HG03469 (cell line): ENCODE data around the gene CCL23.
"Not testable (repeated sequence)": the region's sequence is repeated elsewhere in the genome, so short reads cannot be mapped to it uniquely, and the experiment has no call there.

Source experiments
- ATAC-seq: cut with Tn5 transposase; IDR thresholded peaks from one replicate; pipeline ENCODE4 v1.9.1; 2021; ENCODE audit warnings: mild to moderate bottlenecking, moderate library complexity, moderate number of reproducible peaks; ENCODE audit not compliant: unreplicated experiment

The CCL23 gene

GRCh38 chr17:36004594-36005108 lies 13.1 kb downstream of the CCL23 start:
- ATAC-seq: no peak

- no peak for ATAC-seq
These were observed 15.1 kb downstream of the CCL23 start for GRCh38 chr17:36002631-36003030.

GRCh38 chr17:36001862-36002603 lies 15.7 kb downstream of the CCL23 start:
- ATAC-seq: no peak

- no peak for ATAC-seq
These were observed 16.5 kb downstream of the CCL23 start, which contains the start of gene CCL15 for GRCh38 chr17:36001110-36001771. CCL15 (minus strand) TSS chr17:36001553; CDS start chr17:36001492, 61 bp downstream.

GRCh38 chr17:36000732-36001109 lies 17.1 kb downstream of the CCL23 start:
- ATAC-seq: no peak

GRCh38 chr17:35998756-35999155 lies 19.0 kb downstream of the CCL23 start:
- no peak for ATAC-seq

GRCh38 chr17:35998018-35998545 lies 19.7 kb downstream of the CCL23 start:
- ATAC-seq: no peak

- ATAC-seq: not testable (repeated sequence)
These were observed 22.4 kb downstream of the CCL23 start for GRCh38 chr17:35995346-35995745.

- ATAC-seq: no peak
These were observed 26.7 kb downstream of the CCL23 start for GRCh38 chr17:35991075-35991474.

GRCh38 chr17:35988164-35988563 lies 29.6 kb downstream of the CCL23 start:
- no peak for ATAC-seq

GRCh38 chr17:35986643-35987042 lies 31.1 kb downstream of the CCL23 start, which contains the start of gene CCL14:
CCL14 (minus strand) TSS chr17:35986729; CDS start chr17:35986649, 80 bp downstream.
- ATAC-seq: no peak

GRCh38 chr17:35984140-35984539 lies 33.6 kb downstream of the CCL23 start:
- no peak for ATAC-seq

GRCh38 chr17:35982409-35983191 lies 35.2 kb downstream of the CCL23 start:
- ATAC-seq: no peak

- no peak for ATAC-seq
These were observed 35.9 kb downstream of the CCL23 start for GRCh38 chr17:35981908-35982330.

GRCh38 chr17:35981246-35981645 lies 36.5 kb downstream of the CCL23 start, which contains the start of gene CCL16:
CCL16 (minus strand) TSS chr17:35981497; CDS start chr17:35981420, 77 bp downstream.
- ATAC-seq: no peak

- ATAC-seq: no peak
These were observed 39.4 kb downstream of the CCL23 start for GRCh38 chr17:35978346-35978745.

- ATAC-seq: no peak
These were observed 40.3 kb downstream of the CCL23 start for GRCh38 chr17:35977509-35977908.

- no peak for ATAC-seq
These were observed 44.2 kb downstream of the CCL23 start for GRCh38 chr17:35973333-35974260.

GRCh38 chr17:35972945-35973332 lies 44.8 kb downstream of the CCL23 start:
- no peak for ATAC-seq

GRCh38 chr17:35972535-35972934 lies 45.2 kb downstream of the CCL23 start:
- ATAC-seq: no peak
